HG03103 (cell line): ENCODE measurements around the gene PARM1.

Source experiments
- ATAC-seq: cut with Tn5 transposase; IDR thresholded peaks from one replicate; pipeline ENCODE4 v1.9.1; 2021; ENCODE audit warnings: low read depth; ENCODE audit not compliant: unreplicated experiment

PARM1 gene

GRCh38 chr4:75058486-75058885, 125.6 kb downstream of the PARM1 start:
- no peak for ATAC-seq

- no peak for ATAC-seq
Observed at GRCh38 chr4:75063433-75063832, 130.5 kb downstream of the PARM1 start.

GRCh38 chr4:75065909-75066308, 133.0 kb downstream of the PARM1 start:
- no peak for ATAC-seq

GRCh38 chr4:75069493-75070074, 136.7 kb downstream of the PARM1 start:
- no peak for ATAC-seq

GRCh38 chr4:75071317-75071716, 138.4 kb downstream of the PARM1 start:
- no peak for ATAC-seq

GRCh38 chr4:75080888-75081287, 148.0 kb downstream of the PARM1 start:
- ATAC-seq: no peak

GRCh38 chr4:75081561-75081960, 148.6 kb downstream of the PARM1 start:
- ATAC-seq: no peak

GRCh38 chr4:75087416-75087815, 154.5 kb downstream of the PARM1 start:
- no peak for ATAC-seq

GRCh38 chr4:75087865-75088264, 154.9 kb downstream of the PARM1 start:
- no peak for ATAC-seq

- no peak for ATAC-seq
Observed at GRCh38 chr4:75089206-75089605, 156.3 kb downstream of the PARM1 start.

GRCh38 chr4:75099321-75099720, 166.4 kb downstream of the PARM1 start:
- ATAC-seq: peak; percentile 66
